HepG2 (cell line): ENCODE measurements around the gene KIF13A. TPM values are rescaled to one million over a fixed set of nuclear protein-coding genes. Genes with fewer than 3 reads are reported as not detected.

Experiments used
- ARID5B ChIP-seq: IDR thresholded peaks from 2 replicates; pipeline ENCODE4 v1.4.0; 2020; ENCODE audit warnings: mild to moderate bottlenecking, missing genetic modification reagents
- ELF1 ChIP-seq: sonication (generic); formaldehyde crosslinking; IDR thresholded peaks from 2 replicates; pipeline ENCODE4 v1.4.0; 2020; ENCODE audit warnings: missing genetic modification reagents
- GABPB1 ChIP-seq: IDR thresholded peaks from 2 replicates; pipeline ENCODE4 v1.6.1; 2016; ENCODE audit warnings: mild to moderate bottlenecking, missing genetic modification reagents, moderate library complexity, missing compliant biosample characterization
- IRF9 ChIP-seq: sonication (generic); formaldehyde crosslinking; IDR thresholded peaks from 2 replicates; pipeline ENCODE4 v1.8.0; 2022; ENCODE audit warnings: missing genetic modification reagents, mild to moderate bottlenecking, borderline replicate concordance
- MATR3 ChIP-seq: sonication (generic); formaldehyde crosslinking; IDR thresholded peaks from 2 replicates; pipeline ENCODE4 v1.4.0; 2020; ENCODE audit warnings: missing genetic modification reagents
- NKX3-1 ChIP-seq: sonication (generic); formaldehyde crosslinking; IDR thresholded peaks from 2 replicates; pipeline ENCODE4 v1.5.0; 2020; ENCODE audit warnings: missing genetic modification reagents
- ONECUT2 ChIP-seq: sonication (generic); formaldehyde crosslinking; IDR thresholded peaks from 2 replicates; pipeline ENCODE4 v1.4.0; 2020; ENCODE audit warnings: missing genetic modification reagents
- PHB2 ChIP-seq: fragments of 450-650 bp; IDR thresholded peaks from 2 replicates; pipeline ENCODE4 v1.6.1; 2018; ENCODE audit not compliant: partially characterized antibody
- RCOR2 ChIP-seq: IDR thresholded peaks from 2 replicates; pipeline ENCODE4 v1.6.1; 2016; ENCODE audit warnings: missing biosample characterization, missing genetic modification reagents
- TARDBP ChIP-seq: sonication (generic); formaldehyde crosslinking; IDR thresholded peaks from 2 replicates; pipeline ENCODE4 v1.8.0; 2022; ENCODE audit warnings: mild to moderate bottlenecking, missing genetic modification reagents
- ZNF326 ChIP-seq: sonication (generic); formaldehyde crosslinking; IDR thresholded peaks from 2 replicates; pipeline ENCODE4 v1.4.0; 2020; ENCODE audit warnings: missing genetic modification reagents, borderline replicate concordance
- ZNF431 ChIP-seq: sonication (generic); formaldehyde crosslinking; IDR thresholded peaks from 2 replicates; pipeline ENCODE4 v1.9.0; 2022; ENCODE audit warnings: missing genetic modification reagents, low read depth, mild to moderate bottlenecking, borderline replicate concordance
- polyA plus RNA-seq, 8 experiments: library from polyadenylated mRNA; depleted of rRNA in 3 of 8; stranded (reverse) in 7 of 8; unstranded in 1 of 8; fragments of >200 nt; fragmentation: Illumina TruSeq in 4 of 8; extraction: Trizol in 4 of 8; gene quantifications; 2 replicates each; pipeline versions ENCODE4 v1.2.1 to v1.2.3, GENCODE V29; 2011 to 2016; ENCODE audit warnings: low read depth in 4 of 8, missing spikeins in 1 of 8, mixed read lengths in 1 of 8; ENCODE audit not compliant: insufficient read depth in 1 of 8
- total RNA-seq, 5 experiments: library from RNA; depleted of rRNA; stranded (reverse); fragments of >200 nt; fragmentation: Illumina TruSeq; extraction: Trizol; gene quantifications; 2 replicates each; pipeline ENCODE4 v1.2.3, GENCODE V29; 2016; ENCODE audit warnings: low read depth in 1 of 5
- TF ChIP-seq, protein P1 (sequence below): sonication (generic); formaldehyde crosslinking; IDR thresholded peaks from 2 replicates; pipeline ENCODE4 v1.5.1; 2020; ENCODE audit warnings: mild to moderate bottlenecking, missing genetic modification reagents
- TF ChIP-seq, protein P2 (sequence below): sonication (generic); formaldehyde crosslinking; IDR thresholded peaks from 2 replicates; pipeline ENCODE4 v1.5.0; 2020; ENCODE audit warnings: missing genetic modification reagents
- TF ChIP-seq, protein P3 (sequence below): sonication (generic); formaldehyde crosslinking; IDR thresholded peaks from 2 replicates; pipeline ENCODE4 v1.5.0; 2020; ENCODE audit warnings: mild to moderate bottlenecking, missing genetic modification reagents
- TF ChIP-seq, protein P4 (sequence below): sonication (generic); formaldehyde crosslinking; IDR thresholded peaks from 2 replicates; pipeline ENCODE4 v1.4.0; 2020; ENCODE audit warnings: missing genetic modification reagents
- TF ChIP-seq, protein P5 (sequence below): sonication (generic); formaldehyde crosslinking; IDR thresholded peaks from 2 replicates; pipeline ENCODE4 v1.5.0; 2020; ENCODE audit warnings: missing genetic modification reagents

The KIF13A gene
- total and polyA plus RNA-seq, 2 of the 13 experiments (the other 11 are each of a cell fraction or from before 2014, with no cell fraction given), result 21.1 to 37.2 TPM

GRCh38 chr6:17725083-17725482, 262.4 kb downstream of the KIF13A start (continued):
- TF ChIP-seq, protein P1, sequence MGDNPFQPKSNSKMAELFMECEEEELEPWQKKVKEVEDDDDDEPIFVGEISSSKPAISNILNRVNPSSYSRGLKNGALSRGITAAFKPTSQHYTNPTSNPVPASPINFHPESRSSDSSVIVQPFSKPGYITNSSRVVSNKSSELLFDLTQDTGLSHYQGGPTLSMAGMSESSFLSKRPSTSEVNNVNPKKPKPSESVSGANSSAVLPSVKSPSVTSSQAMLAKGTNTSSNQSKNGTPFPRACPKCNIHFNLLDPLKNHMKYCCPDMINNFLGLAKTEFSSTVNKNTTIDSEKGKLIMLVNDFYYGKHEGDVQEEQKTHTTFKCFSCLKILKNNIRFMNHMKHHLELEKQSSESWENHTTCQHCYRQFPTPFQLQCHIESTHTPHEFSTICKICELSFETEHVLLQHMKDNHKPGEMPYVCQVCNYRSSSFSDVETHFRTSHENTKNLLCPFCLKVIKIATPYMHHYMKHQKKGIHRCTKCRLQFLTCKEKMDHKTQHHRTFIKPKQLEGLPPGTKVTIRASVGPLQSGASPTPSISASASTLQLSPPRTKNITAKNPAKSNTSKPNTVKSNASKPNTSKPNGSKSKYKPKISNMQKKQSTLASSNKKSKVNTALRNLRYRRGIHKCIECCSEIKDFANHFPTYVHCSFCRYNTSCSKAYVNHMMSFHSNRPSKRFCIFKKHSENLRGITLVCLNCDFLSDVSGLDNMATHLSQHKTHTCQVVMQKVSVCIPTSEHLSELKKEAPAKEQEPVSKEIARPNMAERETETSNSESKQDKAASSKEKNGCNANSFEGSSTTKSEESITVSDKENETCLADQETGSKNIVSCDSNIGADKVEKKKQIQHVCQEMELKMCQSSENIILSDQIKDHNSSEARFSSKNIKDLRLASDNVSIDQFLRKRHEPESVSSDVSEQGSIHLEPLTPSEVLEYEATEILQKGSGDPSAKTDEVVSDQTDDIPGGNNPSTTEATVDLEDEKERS, result peak; percentile 79
- TF ChIP-seq ELF1, result peak; percentile 75
- TF ChIP-seq, protein P2, sequence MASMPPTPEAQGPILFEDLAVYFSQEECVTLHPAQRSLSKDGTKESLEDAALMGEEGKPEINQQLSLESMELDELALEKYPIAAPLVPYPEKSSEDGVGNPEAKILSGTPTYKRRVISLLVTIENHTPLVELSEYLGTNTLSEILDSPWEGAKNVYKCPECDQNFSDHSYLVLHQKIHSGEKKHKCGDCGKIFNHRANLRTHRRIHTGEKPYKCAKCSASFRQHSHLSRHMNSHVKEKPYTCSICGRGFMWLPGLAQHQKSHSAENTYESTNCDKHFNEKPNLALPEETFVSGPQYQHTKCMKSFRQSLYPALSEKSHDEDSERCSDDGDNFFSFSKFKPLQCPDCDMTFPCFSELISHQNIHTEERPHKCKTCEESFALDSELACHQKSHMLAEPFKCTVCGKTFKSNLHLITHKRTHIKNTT (CRISPR knock-in tag), result no peak
- no peak for TF ChIP-seq ZNF326 (CRISPR knock-in tag)
- TF ChIP-seq, protein P3, sequence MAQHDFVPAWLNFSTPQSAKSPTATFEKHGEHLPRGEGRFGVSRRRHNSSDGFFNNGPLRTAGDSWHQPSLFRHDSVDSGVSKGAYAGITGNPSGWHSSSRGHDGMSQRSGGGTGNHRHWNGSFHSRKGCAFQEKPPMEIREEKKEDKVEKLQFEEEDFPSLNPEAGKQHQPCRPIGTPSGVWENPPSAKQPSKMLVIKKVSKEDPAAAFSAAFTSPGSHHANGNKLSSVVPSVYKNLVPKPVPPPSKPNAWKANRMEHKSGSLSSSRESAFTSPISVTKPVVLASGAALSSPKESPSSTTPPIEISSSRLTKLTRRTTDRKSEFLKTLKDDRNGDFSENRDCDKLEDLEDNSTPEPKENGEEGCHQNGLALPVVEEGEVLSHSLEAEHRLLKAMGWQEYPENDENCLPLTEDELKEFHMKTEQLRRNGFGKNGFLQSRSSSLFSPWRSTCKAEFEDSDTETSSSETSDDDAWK, result no peak
- TF ChIP-seq, protein P4, sequence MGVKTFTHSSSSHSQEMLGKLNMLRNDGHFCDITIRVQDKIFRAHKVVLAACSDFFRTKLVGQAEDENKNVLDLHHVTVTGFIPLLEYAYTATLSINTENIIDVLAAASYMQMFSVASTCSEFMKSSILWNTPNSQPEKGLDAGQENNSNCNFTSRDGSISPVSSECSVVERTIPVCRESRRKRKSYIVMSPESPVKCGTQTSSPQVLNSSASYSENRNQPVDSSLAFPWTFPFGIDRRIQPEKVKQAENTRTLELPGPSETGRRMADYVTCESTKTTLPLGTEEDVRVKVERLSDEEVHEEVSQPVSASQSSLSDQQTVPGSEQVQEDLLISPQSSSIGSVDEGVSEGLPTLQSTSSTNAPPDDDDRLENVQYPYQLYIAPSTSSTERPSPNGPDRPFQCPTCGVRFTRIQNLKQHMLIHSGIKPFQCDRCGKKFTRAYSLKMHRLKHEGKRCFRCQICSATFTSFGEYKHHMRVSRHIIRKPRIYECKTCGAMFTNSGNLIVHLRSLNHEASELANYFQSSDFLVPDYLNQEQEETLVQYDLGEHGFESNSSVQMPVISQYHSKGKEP (CRISPR knock-in tag), result no peak
- peak; percentile 65 for TF ChIP-seq GABPB1 (CRISPR knock-in tag)
- TF ChIP-seq TARDBP, result peak; percentile 41; the same call in 1 of the 2 replicates
- TF ChIP-seq ZNF431 (CRISPR knock-in tag), result no peak
- no peak for TF ChIP-seq PHB2
- no peak for TF ChIP-seq MATR3 (CRISPR knock-in tag)
- TF ChIP-seq RCOR2, result 0 out of 2 replicates have a peak, but pooled peaks have one; percentile 14
- TF ChIP-seq, protein P5, sequence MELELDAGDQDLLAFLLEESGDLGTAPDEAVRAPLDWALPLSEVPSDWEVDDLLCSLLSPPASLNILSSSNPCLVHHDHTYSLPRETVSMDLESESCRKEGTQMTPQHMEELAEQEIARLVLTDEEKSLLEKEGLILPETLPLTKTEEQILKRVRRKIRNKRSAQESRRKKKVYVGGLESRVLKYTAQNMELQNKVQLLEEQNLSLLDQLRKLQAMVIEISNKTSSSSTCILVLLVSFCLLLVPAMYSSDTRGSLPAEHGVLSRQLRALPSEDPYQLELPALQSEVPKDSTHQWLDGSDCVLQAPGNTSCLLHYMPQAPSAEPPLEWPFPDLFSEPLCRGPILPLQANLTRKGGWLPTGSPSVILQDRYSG (CRISPR knock-in tag), result no peak
- no peak for TF ChIP-seq IRF9 (CRISPR knock-in tag)
- TF ChIP-seq ONECUT2, result no peak
- TF ChIP-seq NKX3-1 (CRISPR knock-in tag), result no peak
- peak; percentile 64; the same call in 1 of the 2 replicates for TF ChIP-seq ARID5B (CRISPR knock-in tag)
